ENCODE results near the gene GNB1. TPM values are rescaled to one million over a fixed set of nuclear protein-coding genes. Genes with fewer than 3 reads are reported as not detected.

Gene GNB1
- total and polyA plus RNA-seq, 9 donors = 52.3 to 216 (median 178) TPM

DNA sequence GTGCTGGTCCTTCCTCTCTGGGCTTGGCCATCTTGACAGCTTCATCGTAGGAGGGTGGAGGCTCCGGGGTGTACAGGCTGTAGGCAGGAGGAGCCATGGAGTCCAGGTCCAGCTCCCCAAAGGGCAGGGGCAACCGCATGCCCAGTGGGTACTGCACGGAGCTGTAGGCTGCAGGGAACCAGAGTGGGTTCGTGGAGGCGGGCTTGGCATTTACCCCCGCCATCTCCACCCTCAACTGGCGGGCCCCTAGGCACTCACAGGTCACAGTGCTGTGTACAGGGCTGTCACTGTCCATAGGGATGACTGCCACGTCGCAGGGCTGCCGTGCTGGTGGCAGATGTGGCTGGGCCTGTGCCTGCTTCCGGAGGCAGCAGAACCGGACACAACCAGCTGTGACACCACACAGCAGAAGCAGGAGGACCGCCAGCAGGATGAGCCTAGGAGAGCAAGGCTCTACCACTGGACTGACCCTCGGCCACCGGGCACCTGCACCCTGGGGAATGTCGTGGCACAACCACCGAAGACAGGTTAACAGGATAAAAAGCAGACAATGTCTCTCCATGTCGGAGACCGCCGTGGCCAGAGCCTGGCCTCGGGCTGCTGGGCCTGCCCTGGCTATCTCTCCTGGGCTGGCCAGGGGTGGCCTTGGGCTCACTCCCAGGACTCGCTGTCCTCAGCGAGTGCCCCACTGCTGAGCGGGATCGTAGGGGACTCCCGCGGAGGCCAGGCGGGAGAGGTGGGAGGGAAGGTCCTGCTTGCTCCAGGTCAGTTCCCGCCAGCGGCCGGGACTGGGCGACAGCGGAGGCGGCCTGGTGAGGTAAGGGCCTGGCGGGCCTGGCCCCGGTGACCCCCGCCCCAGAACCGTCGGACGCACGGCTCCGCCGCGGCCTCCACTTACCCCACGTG, 27.4 kb upstream of the GNB1 start:
- Histone ChIP-seq H3K27ac (ENCODE audit: low read length) (peak overlapping the region; percentile 94), H3K9me3 (replicated peaks; ENCODE audit: control insufficient read depth, low read depth, low read length) (no peaks in the 10 kb centered on the region), H3K27me3 (ENCODE audit: control insufficient read depth, insufficient read depth, low read length) (no peaks in the 10 kb centered on the region), H3K4me1 (ENCODE audit: control insufficient read depth, insufficient read depth, low read length) (peaks cover 67% of the 10 kb centered on the region), H3K36me3 (ENCODE audit: control insufficient read depth, insufficient read depth, low read length) (no peaks in the 10 kb centered on the region), H3K4me3 (ENCODE audit: low read length) (peak overlapping the region; percentile 48)
- DNase-seq = peak; percentile 35
- 38% methylated on average over 43 of the region's 46 CpGs for WGBS (ENCODE audit: insufficient coverage)

- Histone ChIP-seq H3K4me3 (ENCODE audit: low read length) (peak overlapping the region; percentile 48), H3K4me1 (ENCODE audit: control insufficient read depth, insufficient read depth, low read length) (peaks cover 62% of the 10 kb centered on the region), H3K27me3 (ENCODE audit: control insufficient read depth, insufficient read depth, low read length) (no peaks in the 10 kb centered on the region), H3K27ac (ENCODE audit: low read length) (peak overlapping the region; percentile 94), H3K9me3 (replicated peaks; ENCODE audit: control insufficient read depth, low read depth, low read length) (no peaks in the 10 kb centered on the region), H3K36me3 (ENCODE audit: control insufficient read depth, insufficient read depth, low read length) (no peaks in the 10 kb centered on the region)
- WGBS (ENCODE audit: insufficient coverage) = 75% methylated on average over 9 of the region's 14 CpGs
- DNase-seq = no peak
Observed at GRCh38 chr1:1917304-1917976, 26.6 kb upstream of the GNB1 start.

DNA sequence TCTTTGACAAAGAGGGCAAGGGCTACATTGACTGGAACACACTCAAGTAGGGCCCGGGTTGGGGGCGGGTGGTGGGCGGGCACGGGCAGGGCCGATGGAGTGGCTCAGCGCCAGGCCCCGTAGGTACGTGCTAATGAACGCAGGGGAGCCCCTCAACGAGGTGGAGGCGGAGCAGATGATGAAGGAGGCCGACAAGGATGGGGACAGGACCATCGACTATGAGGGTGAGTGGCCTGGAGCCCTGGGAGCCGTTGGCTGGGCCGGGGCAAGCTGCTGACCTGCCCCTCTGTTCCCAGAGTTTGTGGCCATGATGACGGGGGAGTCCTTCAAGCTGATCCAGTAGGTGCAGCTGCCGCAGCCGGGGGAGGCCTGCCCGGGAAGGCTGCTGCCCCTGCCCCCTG, 26.0 kb upstream of the GNB1 start:
- no peaks in the 10 kb centered on the region for H3K27me3 ChIP-seq (ENCODE audit: control insufficient read depth, insufficient read depth, low read length)
- peaks cover 62% of the 10 kb centered on the region for H3K4me1 ChIP-seq (ENCODE audit: control insufficient read depth, insufficient read depth, low read length)
- peak overlapping the region; percentile 43 for H3K4me3 ChIP-seq (ENCODE audit: low read length)
- WGBS (ENCODE audit: insufficient coverage) = 65% methylated on average over 19 of the region's 19 CpGs
- DNase-seq = no peak
- H3K36me3 ChIP-seq (ENCODE audit: control insufficient read depth, insufficient read depth, low read length) = no peaks in the 10 kb centered on the region
- no peaks in the 10 kb centered on the region for H3K9me3 ChIP-seq (replicated peaks; ENCODE audit: control insufficient read depth, low read depth, low read length)
- peak overlapping the region; percentile 94 for H3K27ac ChIP-seq (ENCODE audit: low read length)

GRCh38 chr1:1915911-1916840, 25.3 kb upstream of the GNB1 start:
- 84% methylated on average over 20 of the region's 23 CpGs for WGBS (ENCODE audit: insufficient coverage)
- H3K27ac ChIP-seq (ENCODE audit: low read length) = peak overlapping the region; percentile 94
- H3K27me3 ChIP-seq (ENCODE audit: control insufficient read depth, insufficient read depth, low read length) = no peaks in the 10 kb centered on the region
- no peaks in the 10 kb centered on the region for H3K9me3 ChIP-seq (replicated peaks; ENCODE audit: control insufficient read depth, low read depth, low read length)
- H3K4me1 ChIP-seq (ENCODE audit: control insufficient read depth, insufficient read depth, low read length) = peaks cover 62% of the 10 kb centered on the region
- no peak for DNase-seq
- no peaks in the 10 kb centered on the region for H3K36me3 ChIP-seq (ENCODE audit: control insufficient read depth, insufficient read depth, low read length)
- peak overlapping the region; percentile 43 for H3K4me3 ChIP-seq (ENCODE audit: low read length)

GRCh38 chr1:1914971-1915692, 24.2 kb upstream of the GNB1 start, which contains the start of gene CALML6:
Gene CALML6, plus strand, starts transcription at chr1:1915260. Its CDS starts 21 bp downstream, at chr1:1915281.
- peak within 1 kb of the TSS; percentile 43 for H3K4me3 ChIP-seq (ENCODE audit: low read length)
- peak; percentile 54 for DNase-seq

DNA sequence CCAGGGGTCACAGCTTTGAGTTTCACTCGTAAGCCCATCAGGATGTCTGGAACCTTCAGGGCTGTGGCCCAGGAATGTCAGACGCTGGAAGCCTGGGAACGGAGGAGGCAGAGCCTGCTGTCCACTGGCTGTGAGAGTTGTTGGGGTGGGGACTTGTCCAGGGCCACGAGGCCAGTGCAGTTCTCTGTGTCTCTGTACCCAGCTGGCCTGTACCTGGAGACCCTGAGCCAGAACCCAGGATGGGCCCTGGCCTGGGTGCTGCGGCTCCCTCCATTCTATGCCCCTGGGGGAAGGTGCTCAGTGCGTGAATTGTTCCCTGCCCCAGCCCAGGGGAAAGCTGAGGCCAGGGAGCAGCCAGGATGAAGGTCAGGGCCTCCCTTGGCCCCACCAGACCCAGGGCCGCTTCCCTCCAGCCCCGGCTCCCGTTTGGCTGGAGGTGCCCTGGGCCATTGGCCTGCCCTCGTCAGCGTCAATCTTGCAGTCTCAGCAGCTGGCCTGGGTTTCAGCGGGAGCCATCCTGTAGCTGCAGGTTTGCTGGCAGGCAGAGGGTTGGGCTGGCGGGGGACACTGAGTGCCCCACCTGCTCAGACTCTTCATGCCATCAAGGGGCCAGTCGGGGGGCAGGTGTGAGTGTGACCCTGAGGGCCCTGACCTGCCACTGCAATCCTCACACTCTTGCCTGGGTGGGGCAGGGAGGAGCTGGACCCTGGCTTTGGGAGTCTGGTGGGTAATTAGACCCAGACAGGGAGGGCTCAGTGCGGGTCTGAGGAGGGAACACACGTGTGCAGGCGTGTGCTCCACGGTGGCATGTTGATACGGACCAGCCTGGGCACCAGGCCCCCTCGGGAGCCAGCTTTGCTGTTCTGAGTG, 23.4 kb upstream of the GNB1 start:
- H3K27me3 ChIP-seq (ENCODE audit: control insufficient read depth, insufficient read depth, low read length) = no peaks in the 10 kb centered on the region
- H3K36me3 ChIP-seq (ENCODE audit: control insufficient read depth, insufficient read depth, low read length) = no peaks in the 10 kb centered on the region
- peaks cover 67% of the 10 kb centered on the region for H3K4me1 ChIP-seq (ENCODE audit: control insufficient read depth, insufficient read depth, low read length)
- peak overlapping the region; percentile 43 for H3K4me3 ChIP-seq (ENCODE audit: low read length)
- peak overlapping the region; percentile 94 for H3K27ac ChIP-seq (ENCODE audit: low read length)
- DNase-seq = peak; percentile 81
- no peaks in the 10 kb centered on the region for H3K9me3 ChIP-seq (replicated peaks; ENCODE audit: control insufficient read depth, low read depth, low read length)
- 49% methylated on average over 13 of the region's 20 CpGs for WGBS (ENCODE audit: insufficient coverage)

More at GRCh38 chr1:1914971-1915692, 24.2 kb upstream of the GNB1 start, which contains the start of gene CALML6:
- WGBS (ENCODE audit: insufficient coverage) = 79% methylated on average over 15 of the region's 15 CpGs
- H3K4me1 ChIP-seq (ENCODE audit: control insufficient read depth, insufficient read depth, low read length) = peaks cover 69% of the 10 kb centered on the region
- no peaks in the 10 kb centered on the region for H3K36me3 ChIP-seq (ENCODE audit: control insufficient read depth, insufficient read depth, low read length)
- H3K27ac ChIP-seq (ENCODE audit: low read length) = peak within 1 kb of the TSS; percentile 94
- no peaks in the 10 kb centered on the region for H3K27me3 ChIP-seq (ENCODE audit: control insufficient read depth, insufficient read depth, low read length)
- no peaks in the 10 kb centered on the region for H3K9me3 ChIP-seq (replicated peaks; ENCODE audit: control insufficient read depth, low read depth, low read length)

DNA sequence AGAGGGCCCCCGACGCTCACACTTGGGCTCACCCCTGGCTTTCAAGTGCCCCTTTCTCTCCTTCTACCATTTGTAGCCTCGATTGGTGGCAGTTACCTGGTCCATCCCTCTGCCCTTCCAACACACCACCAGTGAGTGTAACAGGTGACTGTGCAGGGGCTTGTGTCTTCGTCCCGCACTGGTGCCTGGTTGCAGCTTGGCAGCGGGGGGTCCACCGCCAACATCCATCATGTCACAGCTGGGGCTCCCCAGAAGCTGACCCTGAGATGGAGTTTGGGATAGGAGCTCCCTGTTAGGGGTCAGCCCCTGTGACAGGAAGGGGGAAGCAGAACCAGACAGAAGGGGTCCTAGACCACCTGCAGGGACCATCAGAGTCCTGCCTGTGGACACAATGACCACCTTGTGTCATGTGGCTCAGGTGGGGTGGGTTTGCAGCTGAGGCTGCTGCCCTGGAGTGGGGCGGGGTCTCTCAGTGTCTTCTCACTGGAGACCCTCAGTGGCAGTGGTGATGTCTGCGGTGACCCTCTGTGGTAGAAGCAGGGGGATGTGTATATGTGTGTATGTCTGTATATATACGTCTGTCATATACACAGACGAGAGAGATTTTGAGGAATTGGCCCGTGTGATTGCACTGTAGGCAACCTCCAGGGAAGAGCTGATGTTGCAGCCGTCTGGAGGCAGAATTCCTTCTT, 20.6 kb upstream of the GNB1 start:
- Histone ChIP-seq H3K27ac (ENCODE audit: low read length) (no peak overlapping the region), H3K9me3 (replicated peaks; ENCODE audit: control insufficient read depth, low read depth, low read length) (no peaks in the 10 kb centered on the region), H3K36me3 (ENCODE audit: control insufficient read depth, insufficient read depth, low read length) (no peaks in the 10 kb centered on the region), H3K4me3 (ENCODE audit: low read length) (no peak overlapping the region), H3K4me1 (ENCODE audit: control insufficient read depth, insufficient read depth, low read length) (peaks cover 63% of the 10 kb centered on the region), H3K27me3 (ENCODE audit: control insufficient read depth, insufficient read depth, low read length) (no peaks in the 10 kb centered on the region)
- 90% methylated on average over 2 of the region's 13 CpGs for WGBS (ENCODE audit: insufficient coverage)
- DNase-seq = no peak

GRCh38 chr1:1910651-1911331, 19.9 kb upstream of the GNB1 start:
- Histone ChIP-seq H3K36me3 (ENCODE audit: control insufficient read depth, insufficient read depth, low read length) (no peaks in the 10 kb centered on the region), H3K27ac (ENCODE audit: low read length) (no peak overlapping the region), H3K4me3 (ENCODE audit: low read length) (no peak overlapping the region), H3K4me1 (ENCODE audit: control insufficient read depth, insufficient read depth, low read length) (peaks cover 61% of the 10 kb centered on the region), H3K27me3 (ENCODE audit: control insufficient read depth, insufficient read depth, low read length) (no peaks in the 10 kb centered on the region), H3K9me3 (replicated peaks; ENCODE audit: control insufficient read depth, low read depth, low read length) (no peaks in the 10 kb centered on the region)
- no peak for DNase-seq
- WGBS (ENCODE audit: insufficient coverage) = 79% methylated on average over 16 of the region's 22 CpGs
